ENCODE data around the gene SUMO3.

GRCh38 chr21:44780137-44780502 lies 37.7 kb downstream of the SUMO3 start:
- no peak for TF ChIP-seq EZH2 (IDR thresholded peaks at IDR 0.05; ENCODE audit: low read length, missing control alignments)
- TF ChIP-seq, protein P1, sequence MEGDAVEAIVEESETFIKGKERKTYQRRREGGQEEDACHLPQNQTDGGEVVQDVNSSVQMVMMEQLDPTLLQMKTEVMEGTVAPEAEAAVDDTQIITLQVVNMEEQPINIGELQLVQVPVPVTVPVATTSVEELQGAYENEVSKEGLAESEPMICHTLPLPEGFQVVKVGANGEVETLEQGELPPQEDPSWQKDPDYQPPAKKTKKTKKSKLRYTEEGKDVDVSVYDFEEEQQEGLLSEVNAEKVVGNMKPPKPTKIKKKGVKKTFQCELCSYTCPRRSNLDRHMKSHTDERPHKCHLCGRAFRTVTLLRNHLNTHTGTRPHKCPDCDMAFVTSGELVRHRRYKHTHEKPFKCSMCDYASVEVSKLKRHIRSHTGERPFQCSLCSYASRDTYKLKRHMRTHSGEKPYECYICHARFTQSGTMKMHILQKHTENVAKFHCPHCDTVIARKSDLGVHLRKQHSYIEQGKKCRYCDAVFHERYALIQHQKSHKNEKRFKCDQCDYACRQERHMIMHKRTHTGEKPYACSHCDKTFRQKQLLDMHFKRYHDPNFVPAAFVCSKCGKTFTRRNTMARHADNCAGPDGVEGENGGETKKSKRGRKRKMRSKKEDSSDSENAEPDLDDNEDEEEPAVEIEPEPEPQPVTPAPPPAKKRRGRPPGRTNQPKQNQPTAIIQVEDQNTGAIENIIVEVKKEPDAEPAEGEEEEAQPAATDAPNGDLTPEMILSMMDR (conservative IDR thresholded peaks at IDR 0.05 in 1 of 2, IDR thresholded peaks at IDR 0.05 in 1 of 2; ENCODE audit: low read depth in 1 of 2, low read length in 2 of 2), result no peak

Data from fibroblast of lung (primary cell).